Suppressor macrophage (primary cell): ENCODE results near the gene PHYKPL.
"Not testable (repeated sequence)": the region's sequence is repeated elsewhere in the genome, so short reads cannot be mapped to it uniquely, and the experiment has no call there.

Source experiments
- DNase-seq, 4 experiments: peaks; one replicate each; pipeline ENCODE4 v3.0.0-alpha.2; 2020 to 2022

PHYKPL gene

GRCh38 chr5:178206166-178207101, 26.2 kb downstream of the PHYKPL start:
- no peak for DNase-seq

DNA sequence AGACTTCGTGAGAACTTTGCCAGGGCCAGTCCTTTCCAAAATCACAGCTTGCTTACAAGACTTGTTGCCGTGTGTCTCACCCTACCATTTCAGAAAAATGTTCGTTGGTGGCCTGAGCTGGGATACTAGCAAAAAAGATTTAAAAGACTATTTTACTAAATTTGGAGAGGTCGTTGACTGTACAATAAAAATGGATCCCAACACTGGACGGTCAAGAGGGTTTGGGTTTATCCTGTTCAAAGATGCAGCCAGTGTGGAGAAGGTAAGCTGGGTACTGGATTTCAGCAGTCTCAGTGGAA, 26.9 kb downstream of the PHYKPL start:
- no peak for DNase-seq

GRCh38 chr5:178204935-178205748, 27.5 kb downstream of the PHYKPL start:
- peak; percentile 81 to 96 (median 90) for DNase-seq

GRCh38 chr5:178204182-178204934, 28.2 kb downstream of the PHYKPL start, which contains the start of gene HNRNPAB:
HNRNPAB (plus strand) TSS chr5:178204533; CDS start chr5:178204838, 305 bp downstream.
- peak; percentile 97 to 99 (median 98) for DNase-seq

- no peak for DNase-seq
These were observed 28.9 kb downstream of the PHYKPL start for GRCh38 chr5:178203670-178204181.

GRCh38 chr5:178202541-178202940, 30.1 kb downstream of the PHYKPL start:
- DNase-seq = no peak

DNA sequence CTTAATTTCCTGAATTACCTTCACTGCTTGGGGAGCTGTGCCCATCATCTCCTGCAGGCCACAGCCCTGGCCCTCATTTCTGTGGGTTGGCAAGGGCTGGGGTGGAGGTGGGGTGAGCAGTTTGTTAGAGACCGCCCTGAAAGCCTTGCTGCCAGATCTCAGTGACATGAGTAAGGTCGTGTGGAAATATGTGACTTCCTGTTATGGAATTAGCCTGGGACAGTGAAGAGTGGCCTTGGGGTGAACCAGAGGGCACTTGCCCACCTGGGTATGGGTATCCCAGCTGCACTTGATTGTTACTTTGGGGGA, 30.7 kb downstream of the PHYKPL start:
- DNase-seq = peak; percentile 49 to 70 (median 65)

GRCh38 chr5:178201221-178201926, 31.2 kb downstream of the PHYKPL start:
- no peak for DNase-seq

- DNase-seq = no peak
These were observed 32.8 kb downstream of the PHYKPL start for GRCh38 chr5:178199581-178200434.

DNA sequence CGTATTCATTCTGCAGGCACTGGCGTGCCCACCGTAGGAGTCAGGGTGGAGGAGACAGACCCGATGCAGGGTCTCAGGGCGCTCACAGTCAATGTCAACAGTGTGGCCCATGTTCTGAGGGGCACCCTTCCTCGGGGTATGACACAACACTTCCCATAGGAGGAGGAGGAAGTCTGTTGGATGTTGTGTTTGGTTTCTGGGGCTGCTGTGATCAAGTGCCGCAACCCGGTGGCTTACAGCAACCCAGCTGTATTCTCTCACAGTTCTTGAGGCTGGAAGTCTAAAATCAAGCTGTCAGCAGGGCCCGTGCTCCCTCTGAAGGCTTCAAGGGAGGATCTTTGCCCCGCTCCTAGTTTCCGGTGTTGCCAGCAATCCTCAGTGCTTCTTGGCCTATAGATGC, 33.9 kb downstream of the PHYKPL start:
- peak; percentile 37 to 58 (median 46) for DNase-seq

DNA sequence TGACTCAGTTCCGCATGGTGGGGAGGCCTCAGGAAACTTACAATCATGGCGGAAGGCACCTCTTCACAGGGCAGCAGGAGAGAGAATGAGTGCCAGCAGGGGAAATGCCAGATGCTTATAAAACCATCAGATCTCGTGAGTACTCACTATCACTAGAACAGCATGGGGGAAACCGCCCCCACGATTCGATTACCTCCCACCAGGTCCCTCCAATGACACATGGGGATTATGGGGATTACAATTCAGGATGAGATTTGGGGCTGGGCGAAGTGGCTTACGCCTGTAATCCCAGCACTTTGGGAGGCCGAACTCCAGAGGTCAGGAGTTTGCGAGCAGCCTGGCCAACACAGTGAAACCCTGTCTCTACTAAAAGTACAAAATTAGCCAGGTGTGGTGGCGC, 34.5 kb downstream of the PHYKPL start:
- not testable (repeated sequence) for DNase-seq

DNA sequence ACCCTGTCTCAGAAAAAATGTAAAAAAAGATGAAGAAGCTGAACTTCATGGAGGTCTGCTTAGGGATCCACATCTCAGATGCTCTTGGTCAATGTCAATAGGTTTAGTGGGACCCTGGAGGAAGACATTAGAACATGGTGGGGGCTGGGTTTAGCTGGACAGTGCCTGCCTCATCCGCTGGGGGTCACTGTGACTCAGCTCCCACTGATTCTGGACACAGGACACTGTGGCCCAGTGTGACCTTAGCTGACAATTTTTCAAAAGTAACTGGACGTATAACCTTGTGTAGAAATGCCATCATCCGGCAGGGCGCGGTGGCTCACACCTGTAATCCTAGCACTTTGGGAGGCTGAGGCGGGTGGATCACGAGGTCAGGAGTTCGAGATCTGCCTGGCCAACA, 35.6 kb downstream of the PHYKPL start:
- DNase-seq = no peak

- DNase-seq = no peak
These were observed 36.3 kb downstream of the PHYKPL start for GRCh38 chr5:178196281-178196812.

DNA sequence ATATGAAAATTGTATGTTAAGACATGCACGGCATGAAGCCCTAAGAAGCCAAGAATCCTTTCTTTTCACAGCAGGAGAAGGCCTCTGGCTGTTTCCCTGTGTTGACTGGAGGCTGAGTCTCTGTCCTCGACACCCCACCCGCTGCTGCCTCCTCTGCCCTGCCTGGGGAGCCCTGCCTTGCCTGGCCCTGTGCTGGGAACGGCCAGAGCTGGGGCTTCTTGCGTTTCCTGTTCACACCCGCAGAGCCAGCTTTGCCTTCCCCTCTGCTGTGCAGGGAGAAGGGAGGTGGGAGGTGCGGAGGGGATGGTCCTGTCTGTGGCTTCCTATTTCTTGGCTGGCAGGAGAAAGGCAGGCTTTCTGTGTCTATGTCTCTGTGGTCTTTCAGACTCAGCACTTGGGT, 38.6 kb downstream of the PHYKPL start:
- DNase-seq = peak; percentile 26 to 71 (median 52)

DNA sequence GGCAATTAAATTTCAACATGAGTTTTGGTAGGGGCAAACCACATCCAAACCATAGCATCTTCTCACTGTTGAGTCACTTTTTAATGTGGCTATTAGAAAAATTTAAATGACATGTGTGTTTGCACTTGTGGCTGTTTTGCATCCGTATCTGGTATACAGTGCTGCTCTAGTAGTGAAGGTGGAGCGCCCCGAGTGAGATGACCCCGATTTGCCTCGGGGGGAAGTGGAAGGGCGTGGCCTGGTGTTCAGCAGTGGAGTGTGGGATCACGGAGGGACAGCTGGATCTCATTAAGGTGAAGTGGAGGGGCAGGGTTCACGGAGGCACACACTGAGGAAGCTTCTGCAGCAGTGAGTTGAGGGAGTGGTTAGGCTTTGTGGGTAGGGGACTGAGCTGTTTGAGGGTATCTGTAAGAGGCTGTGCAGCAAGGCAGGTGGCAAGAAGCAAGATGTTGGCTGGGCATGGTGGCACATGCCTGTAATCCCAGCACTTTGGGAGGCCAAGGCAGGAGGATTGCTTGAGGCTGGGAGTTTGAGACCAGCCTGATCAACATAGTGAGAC, 39.3 kb downstream of the PHYKPL start:
- DNase-seq = no peak

DNA sequence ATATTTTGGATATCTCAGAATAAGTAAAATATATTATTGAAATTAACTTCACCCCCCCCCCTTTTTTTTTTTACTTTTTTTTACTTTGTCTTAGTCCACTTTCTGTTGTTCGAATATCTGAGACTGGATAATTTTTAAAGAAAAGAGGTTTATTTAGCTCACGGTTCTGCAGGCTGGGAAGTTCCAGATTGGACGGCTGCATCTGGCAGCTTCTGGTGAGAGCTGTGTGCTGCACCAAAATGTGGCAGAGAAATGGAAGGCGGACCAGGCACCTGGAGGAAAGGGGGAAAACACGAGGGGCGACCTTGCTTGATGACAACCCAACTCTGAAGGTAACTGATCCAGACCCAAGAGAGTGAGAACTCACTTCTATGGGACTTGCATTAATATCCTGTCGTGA, 39.8 kb downstream of the PHYKPL start:
- DNase-seq = no peak

- no peak for DNase-seq
These were observed 40.4 kb downstream of the PHYKPL start for GRCh38 chr5:178192244-178192643.

- no peak for DNase-seq
These were observed 40.9 kb downstream of the PHYKPL start for GRCh38 chr5:178191661-178192060.

GRCh38 chr5:178189433-178189832, 43.2 kb downstream of the PHYKPL start:
- DNase-seq = no peak

DNA sequence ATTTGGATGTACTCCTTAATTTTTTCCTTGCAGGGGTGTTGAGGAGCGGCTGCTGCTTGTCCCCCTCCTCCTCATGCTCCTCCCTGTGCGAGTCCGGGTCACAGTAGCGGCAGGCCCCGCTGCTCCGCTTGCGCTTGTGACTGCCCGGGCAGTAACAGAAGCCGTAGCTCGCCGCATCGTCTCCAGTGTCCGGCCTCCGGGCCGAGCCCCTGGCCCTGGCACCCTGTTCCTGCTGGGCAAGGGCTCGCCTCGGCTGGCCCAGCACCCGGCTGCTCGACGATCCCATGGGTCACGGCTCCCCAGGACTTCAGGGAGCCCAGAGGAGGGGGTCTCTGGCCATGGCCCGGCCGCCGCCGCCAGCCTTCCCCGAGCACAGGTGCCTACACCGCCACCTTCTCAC, 45.6 kb downstream of the PHYKPL start, which contains the start of gene GMCL2:
GMCL2 (minus strand) TSS at position 358 of the 400 bp plus-strand sequence; CDS start at position 286, 72 bp downstream.
- no peak for DNase-seq
